Esophagus (tissue), 2 donors: ENCODE measurements around the gene KSR1. TPM values are rescaled to one million over a fixed set of nuclear protein-coding genes. Genes with fewer than 3 reads are reported as not detected.
A peak's percentile ranks its signal among the peaks of the same experiment; 100 is the strongest.

Source experiments
- H3K27ac ChIP-seq, 2 donors: one replicate each; pipeline ENCODE4 v1.5.1; 2013; ENCODE audit warnings: low read depth in 2 of 2, mild to moderate bottlenecking in 2 of 2, inconsistent platforms in 1 of 2, low read length in 1 of 2, moderate library complexity in 1 of 2
- H3K27me3 ChIP-seq, 2 donors: one replicate each; pipeline ENCODE4 v1.6.1; 2013; ENCODE audit warnings: low read length in 2 of 2, control low read depth in 1 of 2, mild to moderate bottlenecking in 1 of 2; ENCODE audit not compliant: insufficient read depth in 2 of 2, control insufficient read depth in 1 of 2
- H3K36me3 ChIP-seq, 2 donors: one replicate each; pipeline ENCODE4 v1.6.1; 2013; ENCODE audit warnings: low read length in 1 of 2; ENCODE audit not compliant: control insufficient read depth in 2 of 2, insufficient read depth in 2 of 2
- H3K4me1 ChIP-seq, 2 donors: one replicate each; pipeline ENCODE4 v1.6.1; 2013; ENCODE audit warnings: low read length in 1 of 2; ENCODE audit not compliant: control insufficient read depth in 2 of 2, insufficient read depth in 2 of 2
- H3K4me3 ChIP-seq, 2 donors: one replicate each; pipeline ENCODE4 v1.5.1; 2013; ENCODE audit warnings: low read length in 2 of 2, mild to moderate bottlenecking in 2 of 2, low read depth in 1 of 2, moderate library complexity in 1 of 2
- H3K9me3 ChIP-seq, 2 donors: one replicate each; pipeline ENCODE4 v1.6.1; 2013; ENCODE audit warnings: mild to moderate bottlenecking in 2 of 2, low read depth in 1 of 2, low read length in 1 of 2, moderate library complexity in 1 of 2; ENCODE audit not compliant: control insufficient read depth in 2 of 2, insufficient read depth in 1 of 2
- WGBS, 2 donors: extraction: QIAGEN DNeasy Blood & Tissue Kit; methylation state at CpG; one replicate each; pipeline ENCODE4 v1.1.7; 2013; 5-methylcytosine and 5-hydroxymethylcytosine counted together
- polyA plus RNA-seq, 2 donors: library from polyadenylated mRNA; stranded (reverse); fragments of 200-250 nt; gene quantifications; one replicate each; pipeline ENCODE4 v1.2.3, GENCODE V29; 2013
- donor health status: healthy with polysubstance abuse.
- donor health status: Bipolar disorder and iron deficiency.

KSR1 gene
- polyA plus RNA-seq, 2 donors: 35.3 to 52.4 TPM

GRCh38 chr17:27518545-27519521 is 62.6 kb downstream of the KSR1 start:
- Histone ChIP-seq H3K9me3 (no peaks in the 10 kb centered on the region), H3K4me3 (no peak overlapping the region), H3K4me1 (peaks cover 6 to 15% of the 10 kb centered on the region in 2 donors), H3K36me3 (peaks cover 0 to 2% of the 10 kb centered on the region in 2 donors), H3K27me3 (no peaks in the 10 kb centered on the region), H3K27ac (no peak overlapping the region)
- WGBS, 2 donors: 62% methylated on average over 13 of the region's 13 CpGs

GRCh38 chr17:27519550-27519949 is 63.3 kb downstream of the KSR1 start:
- 58 to 65% methylated on average over 4 of the region's 4 CpGs for WGBS, 2 donors
- Histone ChIP-seq H3K27me3 (no peaks in the 10 kb centered on the region), H3K4me1 (peaks cover 6 to 16% of the 10 kb centered on the region in 2 donors), H3K27ac (no peak overlapping the region), H3K36me3 (peaks cover 0 to 2% of the 10 kb centered on the region in 2 donors), H3K9me3 (no peaks in the 10 kb centered on the region), H3K4me3 (no peak overlapping the region)

- H3K36me3 ChIP-seq: peaks cover 0 to 2% of the 10 kb centered on the region in 2 donors
- no peaks in the 10 kb centered on the region for H3K27me3 ChIP-seq
- H3K9me3 ChIP-seq: no peaks in the 10 kb centered on the region
- H3K4me1 ChIP-seq: peaks cover 9 to 16% of the 10 kb centered on the region in 2 donors
- H3K4me3 ChIP-seq: no peak overlapping the region
- H3K27ac ChIP-seq: peak overlapping the region in 1 of 2 donors; percentile 15
- 70 to 86% methylated on average over 16 of the region's 16 CpGs for WGBS, 2 donors
Observed at GRCh38 chr17:27520491-27521185, 64.4 kb downstream of the KSR1 start.

GRCh38 chr17:27521281-27522027 is 65.2 kb downstream of the KSR1 start:
- Histone ChIP-seq H3K27me3 (no peaks in the 10 kb centered on the region), H3K9me3 (no peaks in the 10 kb centered on the region), H3K4me3 (no peak overlapping the region), H3K36me3 (no peaks in the 10 kb centered on the region), H3K27ac (no peak overlapping the region), H3K4me1 (peaks cover 9 to 16% of the 10 kb centered on the region in 2 donors)
- 86 to 93% methylated on average over 7 of the region's 7 CpGs for WGBS, 2 donors

- WGBS, 2 donors: 83 to 85% methylated on average over 6 of the region's 6 CpGs
- H3K4me3 ChIP-seq: no peak overlapping the region
- no peaks in the 10 kb centered on the region for H3K36me3 ChIP-seq
- H3K27me3 ChIP-seq: no peaks in the 10 kb centered on the region
- no peaks in the 10 kb centered on the region for H3K9me3 ChIP-seq
- no peak overlapping the region for H3K27ac ChIP-seq
- H3K4me1 ChIP-seq: peaks cover 9 to 16% of the 10 kb centered on the region in 2 donors
Observed at GRCh38 chr17:27522028-27522635, 65.9 kb downstream of the KSR1 start.

- Histone ChIP-seq H3K4me1 (peaks cover 8 to 12% of the 10 kb centered on the region in 2 donors), H3K9me3 (no peaks in the 10 kb centered on the region), H3K27me3 (no peaks in the 10 kb centered on the region), H3K4me3 (no peak overlapping the region), H3K36me3 (no peaks in the 10 kb centered on the region), H3K27ac (no peak overlapping the region)
- WGBS, 2 donors: 59 to 73% methylated on average over 1 of the region's 1 CpG
Observed at GRCh38 chr17:27523712-27524111, 67.5 kb downstream of the KSR1 start.

GRCh38 chr17:27524594-27524993 is 68.3 kb downstream of the KSR1 start:
- 77 to 84% methylated on average over 2 of the region's 2 CpGs for WGBS, 2 donors
- no peaks in the 10 kb centered on the region for H3K27me3 ChIP-seq
- peaks cover 3 to 4% of the 10 kb centered on the region in 2 donors for H3K4me1 ChIP-seq
- H3K9me3 ChIP-seq: no peaks in the 10 kb centered on the region
- H3K27ac ChIP-seq: no peak overlapping the region
- H3K4me3 ChIP-seq: no peak overlapping the region
- no peaks in the 10 kb centered on the region for H3K36me3 ChIP-seq

- H3K36me3 ChIP-seq: no peaks in the 10 kb centered on the region
- H3K4me3 ChIP-seq: no peak overlapping the region
Observed at GRCh38 chr17:27525316-27525715, 69.1 kb downstream of the KSR1 start.

More at GRCh38 chr17:27525316-27525715, 69.1 kb downstream of the KSR1 start:
- Histone ChIP-seq H3K4me1 (peaks cover 3 to 4% of the 10 kb centered on the region in 2 donors), H3K9me3 (no peaks in the 10 kb centered on the region), H3K27ac (no peak overlapping the region), H3K27me3 (no peaks in the 10 kb centered on the region)
- WGBS, 2 donors: 28 to 42% methylated on average over 2 of the region's 2 CpGs
